Hematopoietic multipotent progenitor cell treated with erythropoietin and hydrocortisone succinate and interleukin-3 and kit ligand, for 8 days (in vitro differentiated cells): ENCODE measurements around the gene ACAA2.
"Not testable (repeated sequence)": the region's sequence is repeated elsewhere in the genome, so short reads cannot be mapped to it uniquely, and the experiment has no call there.

Experiments used
- DNase-seq: peaks from one replicate; pipeline ENCODE4 v3.0.0-alpha.2; 2015

ACAA2 gene

DNA sequence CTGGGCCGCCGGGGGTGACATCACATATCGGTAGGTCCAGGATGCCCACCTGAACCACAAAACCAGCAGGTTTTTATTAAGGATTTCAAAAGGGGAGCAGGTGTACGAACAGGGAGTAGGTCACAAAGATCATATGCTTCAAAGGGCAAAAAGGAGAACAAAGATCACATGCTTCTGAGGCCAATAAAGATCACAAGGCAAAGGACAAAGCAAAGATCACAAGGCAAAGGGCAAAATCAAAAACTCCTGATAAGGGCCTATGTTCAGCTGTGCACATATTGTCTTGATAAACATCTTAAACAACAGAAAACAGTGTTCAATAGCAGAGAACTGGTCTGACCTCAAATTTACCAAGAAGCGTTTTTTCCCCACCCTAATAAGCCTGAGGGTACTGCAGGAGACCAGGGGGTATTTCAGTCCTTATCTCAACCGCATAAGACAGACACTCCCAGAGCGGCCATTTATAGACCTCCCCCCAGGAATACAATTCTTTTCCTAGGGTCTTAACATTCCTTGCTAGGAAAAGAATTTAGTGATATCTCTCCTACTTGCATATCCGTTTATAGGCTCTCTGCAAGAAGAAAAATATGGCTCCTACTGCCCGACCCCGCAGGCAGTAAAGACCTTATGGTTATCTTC is 4.7 kb downstream of the ACAA2 start:
- DNase-seq, result not testable (repeated sequence)

DNA sequence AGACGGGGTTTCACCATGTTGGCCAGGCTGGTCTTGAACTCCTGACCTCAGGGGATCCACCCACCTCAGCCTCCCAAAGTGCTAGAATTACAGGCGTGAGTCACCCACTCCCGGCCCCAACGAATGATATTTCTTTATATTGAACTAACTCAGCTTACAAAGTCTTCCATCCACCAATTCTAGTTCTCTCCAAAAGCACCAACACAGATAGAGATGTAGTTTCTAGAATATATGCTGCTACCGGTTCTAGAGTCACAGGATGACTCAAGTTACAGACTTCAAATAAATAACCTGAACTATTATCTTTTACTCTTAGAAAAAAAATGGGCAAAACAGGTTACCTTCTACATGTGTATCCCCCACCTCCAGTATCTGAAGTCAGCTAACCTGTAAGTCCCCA is 9.2 kb downstream of the ACAA2 start:
- DNase-seq, result no peak

DNA sequence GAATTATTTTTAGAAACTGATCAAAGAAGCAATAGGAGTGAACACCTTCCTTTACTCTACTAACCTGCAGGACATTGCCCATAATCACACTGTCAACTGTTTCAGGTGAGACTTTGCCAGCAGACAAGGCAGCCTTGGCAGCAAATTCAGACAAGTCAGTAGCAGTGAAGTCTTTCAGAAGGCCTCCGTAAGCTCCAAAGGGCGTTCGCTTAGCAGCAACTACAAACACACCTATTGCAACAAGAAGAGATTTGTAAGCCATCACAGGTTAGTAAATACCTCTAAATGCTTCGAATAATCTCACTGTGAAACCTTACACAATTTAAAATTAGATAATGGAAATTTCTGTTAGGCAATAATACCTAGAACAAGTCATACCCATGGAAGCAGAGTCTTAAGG is 10.7 kb downstream of the ACAA2 start:
- no peak for DNase-seq

DNA sequence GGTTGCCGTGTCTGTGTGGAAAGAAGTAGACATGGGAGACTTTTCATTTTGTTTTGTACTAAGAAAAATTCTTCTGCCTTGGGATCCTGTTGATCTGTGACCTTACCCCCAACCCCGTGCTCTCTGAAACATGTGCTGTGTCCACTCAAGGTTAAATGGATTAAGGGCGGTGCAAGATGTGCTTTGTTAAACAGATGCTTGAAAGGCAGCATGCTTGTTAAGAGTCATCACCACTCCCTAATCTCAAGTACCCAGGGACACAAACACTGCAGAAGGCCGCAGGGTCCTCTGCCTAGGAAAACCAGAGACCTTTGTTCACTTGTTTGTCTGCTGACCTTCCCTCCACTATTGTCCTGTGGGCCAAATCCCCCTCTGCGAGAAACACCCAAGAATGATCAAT is 12.8 kb downstream of the ACAA2 start:
- not testable (repeated sequence) for DNase-seq

DNA sequence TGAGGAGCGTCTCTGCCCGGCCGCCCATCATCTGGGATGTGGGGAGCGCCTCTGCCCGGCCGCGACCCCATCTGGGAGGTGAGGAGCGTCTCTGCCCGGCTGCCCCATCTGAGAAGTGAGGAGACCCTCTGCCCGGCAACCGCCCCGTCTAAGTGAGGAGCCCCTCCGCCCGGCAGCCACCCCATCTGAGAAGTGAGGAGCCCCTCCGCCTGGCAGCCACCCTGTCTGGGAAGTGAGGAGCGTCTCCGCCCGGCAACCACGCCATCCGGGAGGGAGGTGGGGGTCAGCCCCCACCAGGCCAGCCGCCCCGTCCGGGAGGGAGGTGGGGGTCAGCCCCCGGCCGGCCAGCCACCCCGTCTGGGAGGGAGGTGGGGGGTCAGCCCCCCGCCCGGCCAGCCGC is 13.5 kb downstream of the ACAA2 start:
- not testable (repeated sequence) for DNase-seq

DNA sequence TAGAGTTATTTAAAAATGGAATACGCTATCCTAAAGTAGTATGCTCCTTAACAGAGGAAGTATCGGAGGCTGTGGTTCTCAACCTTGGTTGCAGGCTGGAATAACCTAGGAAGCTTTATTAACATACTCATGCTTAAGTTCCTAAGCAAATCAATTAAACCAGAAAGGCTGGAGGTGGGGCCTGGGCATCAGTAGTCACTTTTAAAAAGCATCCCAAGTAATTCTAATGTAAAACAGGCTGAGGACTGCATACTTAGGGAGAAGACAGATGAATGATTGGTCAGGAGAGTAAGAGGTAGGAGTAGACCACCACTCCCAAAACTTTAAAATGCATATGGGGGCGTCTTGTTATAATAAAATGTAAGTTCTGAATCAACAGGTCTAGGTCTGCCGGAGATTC is 15.3 kb downstream of the ACAA2 start:
- no peak for DNase-seq

DNA sequence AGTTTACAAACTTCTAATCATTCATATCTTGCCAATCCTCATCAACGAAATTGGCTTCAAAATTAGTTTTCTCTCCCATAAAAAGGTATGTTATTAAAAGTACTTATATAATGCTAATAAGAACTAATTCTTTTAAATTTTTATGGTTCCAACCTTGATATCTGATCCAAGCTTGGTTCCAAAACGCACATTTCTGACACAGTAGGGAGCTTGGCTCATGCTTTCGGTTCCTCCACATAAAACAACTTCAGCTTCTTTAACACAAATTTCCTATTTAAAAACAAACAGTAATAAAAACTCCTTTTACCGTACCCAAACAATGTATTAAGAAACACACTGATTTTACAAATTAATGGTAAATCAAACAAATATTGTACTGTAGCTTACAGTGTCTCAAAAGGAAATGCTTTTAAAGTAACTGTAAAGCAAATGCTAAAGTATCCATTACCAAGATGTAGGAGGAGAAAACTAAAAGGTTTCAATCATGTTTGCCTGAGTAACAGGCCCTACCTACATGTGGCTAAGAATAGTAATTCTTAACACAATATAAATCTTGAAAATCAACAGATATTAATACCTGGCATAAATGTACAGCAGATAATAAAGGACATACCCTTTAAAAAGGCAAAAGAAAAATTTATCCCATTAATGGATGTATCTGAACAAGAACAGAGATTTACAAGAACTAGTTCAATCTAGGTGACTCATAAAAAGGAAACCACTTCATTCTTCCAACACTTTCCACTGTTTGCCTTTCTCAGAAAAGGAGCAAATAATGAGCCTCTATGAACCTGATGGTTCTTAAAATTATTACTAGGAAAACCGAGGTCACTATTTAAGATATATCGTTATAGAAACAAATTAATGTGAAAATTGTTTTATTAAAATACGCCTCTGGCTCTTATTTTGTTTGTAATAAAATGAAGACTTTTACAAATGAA is 17.5 kb downstream of the ACAA2 start:
- DNase-seq, result no peak

DNA sequence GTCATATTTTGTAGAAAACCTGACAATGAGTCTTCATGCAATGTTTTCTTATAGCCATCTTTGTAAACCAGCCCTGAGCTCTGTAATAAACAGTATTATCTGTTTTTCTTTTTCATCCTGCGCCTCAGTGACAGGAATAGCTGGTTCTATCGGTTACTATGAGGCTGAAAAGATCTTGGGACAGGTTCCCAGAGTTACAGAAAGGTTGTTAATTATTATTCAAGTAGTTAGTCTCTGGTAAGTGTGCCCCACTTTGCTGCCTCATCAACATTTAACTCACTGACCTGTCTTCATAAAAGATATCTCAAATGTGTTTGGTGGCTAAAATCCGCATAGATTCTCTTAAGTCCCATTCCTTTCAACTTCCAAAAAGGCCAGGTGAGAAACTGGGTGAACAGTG is 18.6 kb downstream of the ACAA2 start:
- no peak for DNase-seq

DNA sequence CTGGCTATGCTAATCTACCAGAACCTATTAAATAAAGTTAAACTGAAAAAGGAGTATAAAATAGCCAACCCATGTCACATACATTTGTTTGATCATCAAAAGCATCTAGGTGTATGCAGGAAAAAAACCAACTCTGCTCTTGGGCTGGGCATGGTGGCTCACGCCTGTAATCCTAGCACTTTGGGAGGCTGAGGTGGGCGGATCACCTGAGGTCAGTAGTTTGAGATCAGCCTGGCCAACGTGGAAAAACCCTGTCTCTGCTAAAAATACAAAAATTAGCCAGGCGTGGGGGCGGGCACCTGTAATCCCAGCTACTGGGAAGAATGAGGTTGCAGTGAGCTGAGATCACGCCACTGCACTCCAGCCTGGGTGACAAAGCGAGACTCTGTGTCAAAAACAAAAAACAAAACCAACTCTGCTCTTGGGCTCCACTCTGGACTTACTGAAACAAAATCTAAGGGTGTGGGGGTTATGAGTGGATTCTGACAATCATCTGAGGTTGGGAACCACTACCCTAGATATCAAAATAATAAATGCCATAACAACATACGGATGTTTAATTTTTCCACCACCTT is 23.7 kb downstream of the ACAA2 start:
- not testable (repeated sequence) for DNase-seq

DNA sequence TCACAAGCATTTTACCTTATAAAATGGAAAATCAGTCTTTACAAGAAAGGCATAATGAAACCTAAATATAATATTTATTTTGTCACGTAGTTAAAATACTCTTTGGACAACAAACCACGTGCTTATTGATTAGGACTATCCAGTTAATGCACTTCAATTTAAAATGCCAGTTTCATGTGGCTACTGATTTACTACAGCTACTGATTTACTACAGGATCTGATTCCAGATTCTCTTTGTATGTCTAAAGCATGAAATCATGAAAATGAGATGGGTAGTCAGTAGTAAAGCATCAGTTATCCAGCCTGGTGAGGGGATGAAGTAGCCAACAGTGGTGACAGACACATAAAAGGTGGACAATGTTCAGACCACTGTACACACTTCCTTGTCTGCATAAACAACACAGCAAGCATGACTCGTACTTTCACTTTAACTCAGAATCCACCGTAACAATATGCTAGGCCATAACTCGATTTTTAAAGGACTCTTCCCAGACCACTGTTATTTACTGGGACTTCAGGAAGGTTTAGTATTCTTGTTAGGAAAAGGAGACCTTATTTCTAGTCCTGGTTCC is 24.9 kb downstream of the ACAA2 start:
- DNase-seq, result no peak

DNA sequence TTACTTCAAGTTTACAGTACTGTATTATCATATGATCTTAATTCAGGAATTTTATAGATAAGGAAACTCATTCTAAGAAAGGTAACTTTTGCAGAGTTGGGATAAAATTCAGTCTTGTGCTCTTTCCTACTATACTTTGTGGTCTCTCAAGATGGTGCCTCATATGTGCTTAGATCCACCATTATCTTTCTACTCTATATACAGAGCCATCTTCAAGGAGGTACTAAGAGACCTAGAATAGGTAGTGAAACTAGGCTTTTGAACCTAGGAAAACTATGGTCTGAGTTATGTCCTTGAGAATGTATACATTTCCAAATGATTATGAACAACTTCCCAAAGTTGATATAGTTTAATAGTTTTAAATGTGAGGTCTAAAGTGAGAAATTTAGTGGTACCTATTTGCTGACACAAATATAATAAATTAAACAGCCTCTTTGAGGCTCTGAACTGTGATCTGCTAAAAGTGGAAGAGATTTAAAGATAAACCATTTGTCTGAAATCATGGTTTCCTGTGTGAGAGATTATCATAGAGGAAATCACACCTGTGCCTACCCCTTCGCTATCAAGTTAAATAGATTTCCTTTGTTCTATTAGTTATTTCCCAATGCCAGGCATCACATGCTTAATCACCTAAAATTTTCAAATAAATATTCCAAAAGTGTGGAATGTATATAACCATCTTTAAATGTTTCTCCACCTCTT is 27.2 kb downstream of the ACAA2 start:
- DNase-seq, result no peak

DNA sequence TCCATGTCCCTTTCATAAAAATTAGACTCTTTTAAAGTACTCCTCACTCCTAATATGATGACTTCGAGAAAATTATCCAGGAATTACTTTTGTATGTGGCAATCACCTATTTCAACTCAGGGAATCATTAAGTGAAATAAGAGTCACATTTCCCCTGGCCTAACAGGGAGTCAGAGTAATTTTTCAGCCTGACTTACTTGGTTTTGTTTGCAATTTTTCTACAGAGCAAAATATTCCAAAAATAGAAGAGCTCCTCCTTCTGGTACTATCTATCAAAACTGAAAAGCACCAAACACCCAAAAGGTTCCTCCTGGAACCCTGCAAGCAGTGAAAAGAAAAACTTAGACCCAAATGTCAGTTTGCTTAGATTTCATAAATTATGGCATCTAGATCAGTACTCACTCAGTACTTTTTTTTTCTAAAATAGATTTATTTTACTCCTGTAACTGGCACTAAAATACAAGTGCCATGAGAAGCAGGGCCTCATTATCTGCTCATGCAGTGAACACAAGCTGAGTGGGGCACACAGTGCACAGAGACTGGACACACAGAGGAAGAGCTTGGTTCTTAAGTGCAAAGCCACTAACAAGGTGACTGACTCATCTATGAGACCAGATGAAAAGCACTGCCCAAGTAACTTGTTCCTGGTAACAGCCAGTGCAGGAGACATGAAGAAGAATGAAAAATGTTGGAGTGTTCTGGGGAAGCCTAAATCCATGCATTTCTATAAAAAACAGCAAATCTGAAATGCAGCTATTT is 28.7 kb downstream of the ACAA2 start:
- DNase-seq, result no peak

DNA sequence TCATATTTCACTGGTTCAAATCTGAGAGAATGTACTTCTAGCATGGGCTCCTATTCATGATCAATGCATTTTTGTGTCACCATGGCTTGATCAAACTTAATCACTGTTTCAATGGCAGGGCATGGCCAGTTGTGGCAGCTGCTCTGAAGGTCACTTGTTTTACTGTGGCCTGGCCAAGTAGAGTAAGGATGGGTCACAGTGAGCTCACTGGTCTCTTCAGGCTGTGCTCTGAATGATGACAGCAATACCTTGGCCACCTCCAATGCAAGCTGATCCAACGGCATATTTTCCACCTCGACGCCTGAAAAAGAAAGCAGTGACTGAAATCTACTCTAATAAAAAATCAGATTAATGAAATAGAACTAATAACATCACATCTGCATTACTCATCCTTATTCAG is 29.7 kb downstream of the ACAA2 start:
- DNase-seq, result not testable (repeated sequence)

DNA sequence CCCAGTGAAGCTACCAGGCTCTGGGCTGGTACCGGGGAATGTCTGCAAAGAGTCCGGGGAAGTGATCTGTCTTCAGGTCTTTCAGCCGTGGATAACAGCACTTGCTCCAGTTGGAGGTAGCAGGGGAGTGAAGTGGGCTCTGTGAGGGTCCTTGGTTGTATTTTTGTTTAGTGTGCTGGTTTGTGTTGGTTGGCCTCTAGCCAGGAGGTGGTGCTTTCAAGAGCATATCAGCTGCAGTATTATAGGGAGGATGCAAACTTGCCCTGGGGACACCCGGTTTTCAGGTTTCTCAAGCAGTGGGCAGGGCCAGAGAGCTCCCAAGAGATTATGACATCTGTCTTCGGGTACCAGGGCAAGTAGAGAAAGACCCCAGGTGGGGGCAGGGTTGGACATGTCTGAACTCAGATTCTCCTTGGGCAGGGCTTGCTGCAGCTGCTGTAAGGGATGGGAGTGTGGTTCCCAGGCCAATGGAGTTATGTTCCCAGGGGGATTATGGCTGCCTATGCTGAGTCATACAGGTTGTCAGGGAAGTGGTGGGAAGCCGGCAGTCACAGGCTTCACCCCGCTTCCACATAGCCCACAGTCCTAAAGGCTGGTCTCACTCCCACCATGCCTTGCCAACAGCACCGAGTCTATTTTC is 34.4 kb downstream of the ACAA2 start:
- DNase-seq, result no peak

DNA sequence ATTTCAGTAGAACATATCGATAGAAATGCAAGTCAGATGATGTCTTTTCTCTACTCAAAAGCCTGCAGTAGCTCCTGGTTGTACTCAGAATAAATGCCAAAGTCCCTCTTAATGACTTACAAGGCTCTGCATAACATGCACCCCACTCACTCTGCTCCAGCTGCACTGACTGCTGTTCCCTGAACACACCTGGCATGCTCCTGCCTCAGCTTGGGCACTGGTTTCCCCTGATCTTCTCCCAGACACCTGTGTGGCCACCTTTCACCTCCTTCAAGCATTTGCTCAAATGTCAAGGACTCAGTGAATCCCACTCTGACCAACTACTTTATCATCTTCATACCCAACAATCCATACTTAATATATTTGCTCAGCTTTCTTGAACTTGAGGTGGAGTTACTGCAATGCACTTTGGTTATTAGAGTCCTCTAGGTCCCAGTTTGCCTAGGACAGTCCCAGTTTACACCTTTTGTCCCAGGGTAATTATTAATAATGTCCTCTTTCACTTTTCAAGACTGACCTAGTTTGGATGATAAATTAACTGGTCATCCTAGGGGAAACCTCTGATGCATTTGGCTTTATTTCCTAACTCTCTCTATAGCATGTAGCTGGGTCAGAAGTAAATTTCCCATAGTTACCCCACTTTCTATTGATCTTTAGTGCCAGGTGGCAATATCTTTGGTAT is 44.1 kb downstream of the ACAA2 start:
- DNase-seq, result no peak

DNA sequence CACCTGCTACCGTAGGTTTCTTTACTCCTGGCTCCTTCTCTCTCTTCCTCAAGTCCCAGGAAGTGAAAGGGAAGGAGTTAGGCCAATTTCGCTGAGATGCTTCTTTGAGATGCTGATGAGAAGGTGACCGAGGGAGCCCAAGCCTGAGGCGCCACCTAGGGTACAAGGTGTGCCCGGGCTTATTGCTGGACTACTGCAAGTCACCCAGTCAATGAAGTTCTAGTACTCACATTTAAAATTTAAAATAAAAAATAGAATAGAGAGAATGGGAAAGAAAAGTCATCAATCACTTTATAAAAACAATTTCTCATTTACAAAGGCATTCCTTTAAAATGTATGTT is 45.3 kb downstream of the ACAA2 start:
- peak; percentile 11 for DNase-seq

DNA sequence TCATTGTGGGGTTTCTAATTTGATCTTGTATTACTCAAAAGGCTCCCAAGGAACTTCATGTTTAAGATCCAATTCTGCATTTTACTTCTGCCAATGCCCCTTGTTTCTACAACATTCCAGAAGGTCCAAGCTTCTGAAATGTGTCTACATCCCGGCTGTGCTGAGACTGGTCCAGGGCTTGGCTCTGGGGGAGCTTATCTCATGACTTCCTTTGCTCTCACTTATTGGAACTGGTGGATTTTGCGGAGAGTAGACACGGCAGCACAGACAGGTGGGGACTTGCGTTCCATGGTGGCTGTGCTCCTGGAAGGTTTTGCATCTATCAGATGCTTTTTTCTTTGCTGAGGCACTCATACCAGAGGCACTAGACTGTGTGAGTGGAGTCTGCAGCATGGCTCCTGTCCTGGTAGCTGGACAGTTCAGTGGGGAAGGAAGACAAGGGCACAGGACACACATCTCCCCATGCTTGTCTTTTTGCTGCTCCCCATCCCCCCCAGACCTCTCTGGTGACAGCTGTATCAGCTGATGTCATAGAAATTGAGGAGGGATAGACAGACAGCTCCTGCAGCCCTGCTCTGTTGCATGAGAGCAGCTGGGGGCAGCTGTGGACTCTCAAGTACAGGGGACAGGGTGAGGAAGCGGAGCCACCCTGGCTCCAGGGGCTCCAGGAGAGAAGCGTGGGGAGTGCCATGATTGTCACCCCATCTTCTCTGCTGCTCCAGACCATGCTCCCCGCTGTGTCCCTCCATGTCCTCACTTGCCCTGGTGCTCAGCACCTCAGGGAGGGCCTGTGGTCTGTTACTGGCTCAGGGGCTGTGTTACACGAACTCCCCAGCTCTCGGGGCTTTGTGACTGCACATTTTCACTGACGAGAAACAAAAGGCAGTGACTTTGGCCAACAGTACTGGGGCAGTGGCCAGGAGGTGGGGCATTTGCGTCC is 46.0 kb downstream of the ACAA2 start:
- DNase-seq, result no peak

DNA sequence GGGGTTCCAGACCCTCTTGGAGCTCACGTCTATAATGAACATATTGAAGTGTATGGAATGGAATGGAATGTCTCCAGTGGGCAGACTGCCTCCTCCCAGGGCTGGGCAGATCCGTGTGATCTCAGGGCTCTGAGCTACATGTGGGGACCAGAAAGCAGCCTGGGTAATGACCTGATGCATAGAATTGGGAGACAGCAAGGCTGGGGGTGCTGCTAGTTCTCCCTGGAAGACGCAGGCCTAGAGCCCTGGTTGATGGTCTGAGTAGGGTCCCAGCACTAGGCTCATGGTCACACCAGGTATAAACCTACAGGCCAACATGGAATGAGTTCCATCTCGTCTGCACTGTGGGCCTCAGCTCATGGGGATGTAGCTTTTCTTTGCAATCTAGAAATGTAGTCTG is 46.7 kb downstream of the ACAA2 start:
- no peak for DNase-seq

DNA sequence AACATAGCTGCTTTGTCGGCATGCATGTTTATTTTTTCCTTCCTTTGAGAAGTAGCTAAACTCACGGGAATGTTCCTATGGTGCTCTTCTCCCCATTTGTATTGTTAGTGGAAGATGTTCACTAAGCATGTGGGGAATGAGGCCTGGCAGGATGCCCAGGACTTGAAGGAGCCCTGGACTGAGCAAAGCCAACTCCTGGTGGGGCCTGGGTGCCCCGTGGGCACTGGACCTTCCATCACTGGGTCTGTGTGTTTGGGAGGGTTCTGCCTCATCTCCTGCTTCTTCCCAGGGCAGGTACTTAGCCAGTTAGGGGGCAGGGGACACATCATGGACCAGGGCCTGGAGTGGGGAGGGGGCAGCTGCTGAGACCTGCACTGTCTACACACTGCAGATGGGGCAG is 49.3 kb downstream of the ACAA2 start:
- no peak for DNase-seq

DNA sequence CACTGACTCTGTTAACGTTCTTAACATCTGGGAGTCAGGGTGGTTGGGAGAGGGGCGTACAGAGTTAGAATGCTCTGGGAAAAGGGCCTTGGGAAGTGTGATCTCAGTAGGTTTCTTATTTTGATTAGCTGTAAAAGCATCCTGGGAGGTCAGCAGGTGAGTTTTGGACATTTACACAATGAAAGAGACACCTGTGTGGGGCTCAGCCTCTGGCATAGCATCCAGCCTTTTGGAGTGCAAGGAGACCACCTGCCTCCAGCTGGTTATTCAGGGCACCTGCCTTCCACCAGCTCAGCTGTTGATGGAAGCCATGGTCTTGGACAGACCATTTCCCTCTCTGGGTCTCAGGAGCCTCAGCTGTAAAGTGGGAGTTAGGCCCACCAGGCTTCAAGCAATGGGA is 49.7 kb downstream of the ACAA2 start:
- DNase-seq, result no peak
